Upper lobe of left lung (tissue), 6 donors: Measurements from ENCODE around the gene DAPK1. TPM values are rescaled to one million over a fixed set of nuclear protein-coding genes. Genes with fewer than 3 reads are reported as not detected.
A peak's percentile ranks its signal among the peaks of the same experiment; 100 is the strongest.

Experiments
- ATAC-seq, 2 donors: fragments of 200-7000 bp; cut with Tn5 transposase; one replicate each; pipeline ENCODE4 v1.9.1; 2022; ENCODE audit warnings: mild to moderate bottlenecking in 2 of 2, moderate library complexity in 2 of 2; ENCODE audit not compliant: low FRiP score in 2 of 2
- DNase-seq, 2 donors: peaks; one replicate each; pipeline ENCODE4 v3.0.0-alpha.2; 2019 to 2020
- H3K27ac ChIP-seq, 4 donors: fragments of 200-600 bp; sonication (generic); one replicate each; pipeline ENCODE4 v1.5.1; 2016 to 2019
- H3K27me3 ChIP-seq, 4 donors: fragments of 200-600 bp; sonication (generic); one replicate each; pipeline ENCODE4 v1.5.1; 2017 to 2019
- H3K36me3 ChIP-seq, 4 donors: fragments of 200-600 bp; sonication (generic); one replicate each; pipeline ENCODE4 v1.5.1; 2016 to 2019
- H3K4me1 ChIP-seq, 4 donors: fragments of 200-600 bp; sonication (generic); one replicate each; pipeline ENCODE4 v1.5.1; 2018 to 2019
- H3K4me3 ChIP-seq, 4 donors: fragments of 200-600 bp; sonication (generic); one replicate each; pipeline ENCODE4 v1.5.1; 2017 to 2019; ENCODE audit warnings: mild to moderate bottlenecking in 2 of 4, moderate library complexity in 1 of 4
- H3K9me3 ChIP-seq, 4 donors: fragments of 200-600 bp; sonication (generic); one replicate each; pipeline ENCODE4 v1.5.1; 2018 to 2019
- CTCF ChIP-seq, 6 experiments: fragments of 450-650 bp in 4 of 6; fragments of 200-600 bp in 2 of 6; sonication (generic) in 2 of 6; IDR thresholded peaks; one replicate each; pipeline ENCODE4 v1.5.1; 2016 to 2019; ENCODE audit warnings: antibody characterized with exemption in 6 of 6
- EP300 ChIP-seq, 4 donors: sonication (generic); formaldehyde crosslinking; IDR thresholded peaks; one replicate each; pipeline ENCODE4 v1.5.1; 2017; ENCODE audit warnings: antibody characterized with exemption in 4 of 4, control low read depth in 2 of 4
- POLR2A ChIP-seq, 4 donors: fragments of 450-650 bp; IDR thresholded peaks; one replicate each; pipeline ENCODE4 v1.5.1; 2016 to 2017; ENCODE audit warnings: antibody characterized with exemption in 4 of 4, mild to moderate bottlenecking in 2 of 4
- POLR2AphosphoS5 ChIP-seq, 2 donors: sonication (generic); formaldehyde crosslinking; IDR thresholded peaks; one replicate each; pipeline ENCODE4 v1.5.1; 2017; ENCODE audit warnings: antibody characterized with exemption in 2 of 2
- WGBS, 2 donors: methylation state at CpG; one replicate each; pipeline ENCODE4 v1.1.5; 2017 to 2018; 5-methylcytosine and 5-hydroxymethylcytosine counted together
- total RNA-seq, 6 donors: library from RNA; depleted of rRNA in 4 of 6; stranded (reverse); fragments of >200 nt in 4 of 6; gene quantifications; one replicate each; pipeline versions ENCODE4 v1.1.0 to v1.2.1, GENCODE V29; 2016 to 2021
- donor health status: DM: no; HTN: no; CAD: no; lungs with moderate emphysema.
- donor health status: DM: no; HTN: yes; CAD: no; lungs with severe emphysema.

DAPK1 gene
- total RNA-seq, 6 donors from 2014 or later: 125 to 334 (median 213) TPM

- no peaks in the 10 kb centered on the region for H3K9me3 ChIP-seq
- peaks cover 0 to 17% (median 7%) of the 10 kb centered on the region in 4 donors for H3K4me1 ChIP-seq
- DNase-seq (no peak), ATAC-seq (no peak)
- 51 to 62% methylated on average over 2 of the region's 2 CpGs for WGBS, 2 donors
- H3K36me3 ChIP-seq: peaks cover 0 to 3% (median 2%) of the 10 kb centered on the region in 4 donors
- H3K4me3 ChIP-seq: no peak overlapping the region
- no peaks in the 10 kb centered on the region for H3K27me3 ChIP-seq
- H3K27ac ChIP-seq: no peak overlapping the region
- no peak for TF ChIP-seq POLR2AphosphoS5 (IDR thresholded peaks at IDR 0.05)
- no peak for TF ChIP-seq EP300 (IDR thresholded peaks at IDR 0.05)
- TF ChIP-seq POLR2A (IDR thresholded peaks at IDR 0.05): no peak
- TF ChIP-seq CTCF (IDR thresholded peaks at IDR 0.05): no peak
Measured at GRCh38 chr9:87622923-87623322, 125.3 kb downstream of the DAPK1 start.

DNA sequence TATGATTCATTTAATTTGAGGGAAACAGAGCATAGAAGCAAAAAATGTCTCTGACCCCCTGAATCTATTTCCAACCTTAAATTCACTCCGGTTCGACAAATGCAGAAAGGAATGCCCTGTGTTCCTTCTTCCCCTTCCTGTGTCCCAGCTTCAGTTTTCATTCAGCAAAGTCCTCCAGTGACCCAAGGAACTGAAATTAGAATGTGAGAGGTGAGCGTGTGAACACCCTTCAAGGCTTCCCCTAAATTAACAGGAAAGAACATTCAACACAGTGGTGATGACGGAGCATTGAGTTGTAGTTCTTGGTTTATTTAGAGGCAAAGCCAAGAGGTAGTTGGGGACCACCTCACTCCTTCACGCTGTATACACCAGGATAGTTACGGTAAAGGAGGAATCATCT lies 130.7 kb downstream of the DAPK1 start:
- H3K27ac ChIP-seq: no peak overlapping the region

GRCh38 chr9:87629104-87629503 lies 131.4 kb downstream of the DAPK1 start:
- peaks cover 0 to 3% (median 2%) of the 10 kb centered on the region in 4 donors for H3K36me3 ChIP-seq
- H3K4me1 ChIP-seq: peaks cover 0 to 8% (median 0%) of the 10 kb centered on the region in 4 donors
- no peaks in the 10 kb centered on the region for H3K27me3 ChIP-seq
- no peak overlapping the region for H3K27ac ChIP-seq
- H3K9me3 ChIP-seq: no peaks in the 10 kb centered on the region
- ATAC-seq (no peak), DNase-seq (no peak)
- TF ChIP-seq POLR2A (IDR thresholded peaks at IDR 0.05) (no peak), POLR2AphosphoS5 (IDR thresholded peaks at IDR 0.05) (no peak)
- no peak overlapping the region for H3K4me3 ChIP-seq
- WGBS, 2 donors: 85 to 95% methylated on average over 6 of the region's 6 CpGs

More for the DNA sequence above, 130.7 kb downstream of the DAPK1 start:
- ATAC-seq: no peak
- Histone ChIP-seq H3K36me3 (peaks cover 0 to 3% (median 2%) of the 10 kb centered on the region in 4 donors), H3K9me3 (no peaks in the 10 kb centered on the region), H3K4me3 (no peak overlapping the region), H3K4me1 (peaks cover 0 to 8% (median 0%) of the 10 kb centered on the region in 4 donors), H3K27me3 (no peaks in the 10 kb centered on the region)
- TF ChIP-seq EP300 (IDR thresholded peaks at IDR 0.05): no peak
- no peak for TF ChIP-seq CTCF (IDR thresholded peaks at IDR 0.05)
- TF ChIP-seq POLR2AphosphoS5 (IDR thresholded peaks at IDR 0.05): no peak
- TF ChIP-seq POLR2A (IDR thresholded peaks at IDR 0.05): no peak
- 79 to 90% methylated on average over 6 of the region's 6 CpGs for WGBS, 2 donors
- no peak for DNase-seq

- WGBS, 2 donors: 93 to 100% methylated on average over 3 of the region's 3 CpGs
- peak overlapping the region in 1 of 4 donors; percentile 33 for H3K27ac ChIP-seq
- peaks cover 0 to 8% (median 0%) of the 10 kb centered on the region in 4 donors for H3K4me1 ChIP-seq
- DNase-seq (no peak), ATAC-seq (no peak)
- peaks cover 0 to 5% (median 0%) of the 10 kb centered on the region in 4 donors for H3K36me3 ChIP-seq
- no peaks in the 10 kb centered on the region for H3K27me3 ChIP-seq
- H3K4me3 ChIP-seq: no peak overlapping the region
- no peak for TF ChIP-seq EP300 (IDR thresholded peaks at IDR 0.05)
- no peak for TF ChIP-seq CTCF (IDR thresholded peaks at IDR 0.05)
- no peak for TF ChIP-seq POLR2A (IDR thresholded peaks at IDR 0.05)
- TF ChIP-seq POLR2AphosphoS5 (IDR thresholded peaks at IDR 0.05): no peak
- H3K9me3 ChIP-seq: no peaks in the 10 kb centered on the region
Measured at GRCh38 chr9:87630266-87630665, 132.6 kb downstream of the DAPK1 start.

- Histone ChIP-seq H3K27ac (no peak overlapping the region), H3K4me1 (peaks cover 0 to 8% (median 0%) of the 10 kb centered on the region in 4 donors), H3K9me3 (no peaks in the 10 kb centered on the region), H3K36me3 (peaks cover 0 to 5% (median 0%) of the 10 kb centered on the region in 4 donors), H3K4me3 (no peak overlapping the region), H3K27me3 (no peaks in the 10 kb centered on the region)
- TF ChIP-seq POLR2AphosphoS5 (IDR thresholded peaks at IDR 0.05) (no peak), EP300 (IDR thresholded peaks at IDR 0.05) (no peak), POLR2A (IDR thresholded peaks at IDR 0.05) (no peak), CTCF (IDR thresholded peaks at IDR 0.05) (no peak)
- 82 to 100% methylated on average over 1 to 3 of the region's 3 CpGs for WGBS, 2 donors
- DNase-seq: no peak
- ATAC-seq: no peak
Measured at GRCh38 chr9:87630846-87631245, 133.2 kb downstream of the DAPK1 start.
